ENCODE measurements around the gene CHCHD3.

DNA sequence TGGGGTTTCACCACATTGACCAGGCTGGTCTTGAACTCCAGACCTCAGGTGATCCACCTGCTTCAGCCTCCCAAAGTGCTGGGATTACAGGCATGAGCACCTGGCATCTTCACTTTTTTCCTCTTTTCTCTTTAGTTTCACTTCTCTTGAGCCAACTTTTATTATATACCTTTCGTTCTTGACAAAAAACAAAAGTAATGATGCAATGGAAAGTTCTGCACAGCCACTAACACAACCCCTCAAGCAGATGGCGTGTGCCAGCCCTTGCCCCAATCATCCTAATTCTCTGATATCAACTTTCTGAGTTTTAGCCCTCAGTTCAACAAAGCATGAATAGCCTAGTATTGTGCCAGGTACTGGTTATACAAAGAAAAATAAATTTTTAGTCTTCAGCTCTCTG, 223.6 kb downstream of the CHCHD3 start:
- no peak for TF ChIP-seq CTCF (IDR thresholded peaks at IDR 0.05)
- no peak for TF ChIP-seq POLR2A (IDR thresholded peaks at IDR 0.05)

Data from lower leg skin (tissue), 3 donors.